Caki2 (cell line): ENCODE results near the gene MFAP4. TPM values are rescaled to one million over a fixed set of nuclear protein-coding genes. Genes with fewer than 3 reads are reported as not detected.
A peak's percentile ranks its signal among the peaks of the same experiment; 100 is the strongest.
"Not testable (repeated sequence)": the region's sequence is repeated elsewhere in the genome, so short reads cannot be mapped to it uniquely, and the experiment has no call there.

Experiments used
- DNase-seq: peaks from one replicate; pipeline ENCODE4 v3.0.0-alpha.2; 2015; ENCODE audit warnings: low read depth
- in situ Hi-C: cut with HindIII; loops from 2 replicates; pipeline ENCODE4 v1.10.0; 2016; ENCODE audit warnings: low sequenced_read_pairs, low pct_unique_long_range_greater_than_20kb, mixed read lengths
- total RNA-seq: library from RNA; depleted of rRNA; stranded (reverse); fragments of >200 nt; shearing (Covaris generic); gene quantifications from 2 replicates; pipeline ENCODE4 v1.2.3, GENCODE V29; 2014; ENCODE audit warnings: low replicate concordance

The MFAP4 gene
- total RNA-seq, 1 experiment from 2014 or later = not detected

DNA sequence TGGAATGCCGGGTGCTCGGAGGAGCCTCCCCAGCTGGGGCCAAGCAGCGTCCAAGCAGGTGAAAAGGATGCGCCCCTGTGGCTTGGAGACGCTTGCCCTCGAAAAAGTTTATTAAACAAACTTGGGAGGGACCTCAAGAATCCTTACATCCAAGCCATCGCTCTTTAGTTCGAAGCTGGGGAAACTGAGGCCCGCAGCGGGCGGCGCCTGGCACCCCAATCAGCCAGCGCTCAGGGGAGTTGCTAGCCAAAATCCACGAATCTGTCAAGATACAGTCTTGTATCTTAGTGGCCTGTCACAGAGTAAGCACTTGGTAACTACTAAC lies 23.9 kb downstream of the MFAP4 start:
- no peak for DNase-seq
- in situ Hi-C loops = no loop called here

GRCh38 chr17:19362277-19363113 lies 24.5 kb downstream of the MFAP4 start, which contains the start of gene B9D1:
TSS of gene B9D1 (minus strand) at chr17:19362723. CDS start at chr17:19362569, 154 bp downstream.
- in situ Hi-C loops = no loop called here
- DNase-seq = peak; percentile 89

GRCh38 chr17:19361944-19362276 lies 25.1 kb downstream of the MFAP4 start:
- in situ Hi-C loops = no loop called here
- DNase-seq = no peak

- in situ Hi-C loops = no loop called here
Measured at GRCh38 chr17:19361326-19361725, 25.7 kb downstream of the MFAP4 start.

DNA sequence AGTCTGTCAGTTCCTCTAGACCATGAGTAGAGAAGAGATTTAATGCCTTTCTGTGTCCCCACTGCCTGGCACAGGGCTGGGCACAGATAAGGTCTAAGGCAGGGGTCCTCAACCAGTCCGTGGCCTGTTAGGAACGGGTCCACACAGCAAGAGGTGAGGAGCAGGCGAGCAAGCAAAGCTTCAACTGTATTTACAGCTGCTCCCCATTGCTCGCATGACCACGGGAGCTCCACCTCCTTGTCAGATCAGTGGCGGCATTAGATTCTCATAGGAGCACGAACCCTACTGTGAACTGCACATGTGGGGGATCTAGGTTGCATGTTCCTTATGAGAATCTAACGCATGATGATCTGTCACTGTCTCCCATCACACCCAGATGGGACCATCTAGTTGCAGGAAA lies 26.2 kb downstream of the MFAP4 start:
- no peak for DNase-seq
- in situ Hi-C loops = no loop called here

More at GRCh38 chr17:19361326-19361725, 25.7 kb downstream of the MFAP4 start:
- no peak for DNase-seq

- in situ Hi-C loops = no loop called here
- no peak for DNase-seq
Measured at GRCh38 chr17:19359856-19360255, 27.1 kb downstream of the MFAP4 start.

DNA sequence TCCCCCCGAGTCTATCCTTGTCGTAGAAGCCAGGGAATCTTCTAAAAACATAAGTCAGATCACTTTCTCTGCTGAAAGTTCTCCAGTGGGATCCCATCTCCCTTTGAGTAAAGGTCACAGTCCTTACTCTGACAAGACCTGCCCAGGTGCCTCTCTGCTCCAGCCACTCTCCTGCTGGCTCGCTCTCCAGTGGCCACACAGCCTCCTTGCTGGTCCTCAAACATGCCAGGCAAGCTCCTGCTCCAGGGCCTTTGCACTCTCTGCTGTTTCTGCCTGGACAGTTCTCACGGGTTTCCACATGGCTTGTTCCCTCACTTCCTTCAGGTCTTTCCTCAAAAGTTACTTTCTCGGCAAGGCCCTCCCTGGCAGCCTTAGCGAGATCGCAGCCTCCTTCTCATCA lies 27.8 kb downstream of the MFAP4 start:
- no peak for DNase-seq
- in situ Hi-C loops = no loop called here

DNA sequence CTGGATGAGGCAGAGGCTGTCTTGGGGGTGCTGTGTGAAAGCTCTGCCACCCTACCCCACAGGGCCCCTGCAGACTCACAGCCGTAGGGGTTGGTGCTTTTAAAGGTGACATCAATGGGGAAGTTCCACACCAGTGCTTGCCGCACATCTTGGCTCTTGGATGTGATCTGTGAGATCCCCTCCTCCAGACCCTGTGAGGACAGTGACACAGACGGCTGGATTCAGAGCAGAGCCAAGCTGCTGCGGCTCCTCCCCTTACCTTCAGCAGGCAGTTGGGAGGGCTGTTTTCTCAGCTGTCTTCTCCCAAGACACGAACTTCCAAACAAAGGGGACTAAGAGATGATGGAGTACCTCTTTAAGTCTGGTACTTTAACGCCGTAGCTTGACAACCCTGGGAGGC lies 29.2 kb downstream of the MFAP4 start:
- in situ Hi-C loops = no loop called here
- no peak for DNase-seq

- in situ Hi-C loops = no loop called here
Measured at GRCh38 chr17:19357351-19357750, 29.6 kb downstream of the MFAP4 start.

GRCh38 chr17:19354748-19355147 lies 32.2 kb downstream of the MFAP4 start:
- in situ Hi-C loops = no loop called here
- no peak for DNase-seq

More at GRCh38 chr17:19357351-19357750, 29.6 kb downstream of the MFAP4 start:
- DNase-seq = no peak

GRCh38 chr17:19353401-19353800 lies 33.6 kb downstream of the MFAP4 start:
- in situ Hi-C loops, DNase-seq: not testable (repeated sequence)

GRCh38 chr17:19348806-19349205 lies 38.2 kb downstream of the MFAP4 start:
- in situ Hi-C loops = no loop called here
- DNase-seq = no peak

DNA sequence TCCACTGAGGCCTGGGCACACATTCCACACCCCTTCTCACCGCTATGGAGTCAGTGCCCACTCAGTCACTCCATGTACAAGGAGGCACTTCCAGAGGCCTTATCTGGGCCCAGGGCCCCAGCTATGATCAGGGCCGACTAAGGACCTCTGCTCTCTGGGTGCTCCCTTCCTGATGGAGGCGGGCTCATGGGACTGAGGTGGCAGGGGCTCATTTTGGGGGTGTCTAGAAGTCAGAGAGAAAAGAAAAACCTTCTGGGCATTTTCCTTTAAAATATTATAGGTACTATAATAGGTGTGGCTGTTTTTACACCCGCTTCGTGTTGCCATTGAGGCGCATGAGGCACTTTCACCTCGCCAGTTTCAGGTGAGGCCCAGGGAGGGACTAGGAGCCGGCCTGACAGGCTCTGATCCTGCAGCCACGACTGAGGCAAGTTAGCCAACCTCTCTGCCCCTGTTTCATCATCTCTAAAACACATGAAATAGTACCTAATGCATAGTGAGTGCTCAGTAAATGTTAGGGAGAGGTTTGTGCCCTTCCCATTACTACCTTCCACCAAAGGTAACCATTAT lies 38.8 kb downstream of the MFAP4 start:
- DNase-seq = no peak
- in situ Hi-C loops = no loop called here

DNA sequence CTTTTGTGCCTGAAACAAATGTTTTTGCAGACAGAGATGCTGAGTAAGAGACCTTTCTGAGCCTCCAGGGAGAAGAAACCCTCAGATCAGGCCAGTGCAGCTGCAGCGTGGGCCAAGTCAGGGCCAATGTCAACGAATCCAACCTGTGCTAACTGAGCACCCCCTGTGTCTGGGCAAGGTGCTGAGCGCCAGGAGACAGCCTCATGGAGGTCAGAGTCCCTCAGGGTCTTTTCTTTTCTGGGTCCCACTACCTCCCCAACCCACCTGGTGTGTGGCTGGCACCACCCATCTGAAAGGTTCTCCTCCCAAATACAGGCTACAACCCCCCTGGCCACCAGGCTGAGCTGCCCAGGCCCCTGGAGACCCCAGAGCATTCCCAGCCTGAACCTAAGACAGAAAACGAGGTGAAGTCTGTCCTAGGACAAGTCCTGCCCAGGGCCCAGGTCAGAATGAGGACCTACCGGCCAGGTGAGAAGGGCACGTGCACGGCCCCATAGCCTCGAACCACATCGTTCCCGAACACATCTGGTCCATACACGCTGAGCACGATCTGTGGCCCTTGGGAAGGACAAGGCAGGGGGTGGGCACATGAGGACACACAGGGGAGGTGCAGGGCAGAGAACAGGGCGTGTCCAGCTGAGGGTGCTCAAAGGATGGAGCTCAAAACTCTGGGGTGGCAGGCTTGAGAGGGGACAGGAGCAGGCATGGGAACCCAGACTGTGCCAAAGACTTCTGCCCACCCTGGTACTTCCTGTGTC lies 39.5 kb downstream of the MFAP4 start:
- in situ Hi-C loops = no loop called here
- DNase-seq = no peak

- peak; percentile 78 for DNase-seq
- in situ Hi-C loops = no loop called here
Measured at GRCh38 chr17:19346351-19347255, 40.4 kb downstream of the MFAP4 start.

- DNase-seq = no peak
Measured at GRCh38 chr17:19345486-19346350, 41.3 kb downstream of the MFAP4 start.

DNA sequence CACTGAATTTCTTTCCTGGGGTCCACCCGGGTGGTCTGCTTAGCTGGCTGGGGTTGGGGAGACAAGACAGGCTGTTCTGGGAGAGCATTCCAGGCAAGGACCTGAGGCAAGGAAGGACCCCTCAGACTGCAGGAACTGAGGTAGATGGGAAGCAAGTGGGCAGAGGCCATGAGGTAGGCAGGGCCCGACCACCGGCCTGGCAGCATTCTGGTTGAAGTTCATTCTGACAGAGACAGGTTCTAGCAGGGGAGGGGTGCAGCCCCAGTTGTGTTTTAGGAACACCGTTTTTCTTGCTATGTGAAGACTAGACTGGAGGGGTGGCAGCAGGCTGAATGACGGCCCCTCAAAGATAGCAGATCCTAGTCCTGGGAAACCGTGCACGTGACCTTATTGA lies 41.9 kb downstream of the MFAP4 start:
- in situ Hi-C loops = no loop called here
- no peak for DNase-seq

More at GRCh38 chr17:19345486-19346350, 41.3 kb downstream of the MFAP4 start:
- in situ Hi-C loops = no loop called here
